HCT116 (cell line): ENCODE measurements around the gene MYO16.

Experiments
- CTCF ChIP-seq, 3 experiments: fragments of 200-600 bp in 1 of 3; sonication (generic) in 1 of 3; IDR thresholded peaks in 2 of 3; conservative IDR thresholded peaks in 1 of 3; 2 replicates each; pipeline ENCODE4 v1.5.1; 2012 to 2017; ENCODE audit warnings: low read depth in 2 of 3, low read length in 2 of 3, antibody characterized with exemption in 1 of 3, borderline replicate concordance in 1 of 3, control low read depth in 1 of 3, mild to moderate bottlenecking in 1 of 3, mixed read lengths in 1 of 3, mixed run types in 1 of 3, moderate library complexity in 1 of 3; ENCODE audit not compliant: insufficient read depth in 1 of 3
- MAX ChIP-seq: IDR thresholded peaks from 2 replicates; pipeline ENCODE4 v1.6.1; 2012
- POLR2A ChIP-seq: IDR thresholded peaks from 2 replicates; pipeline ENCODE4 v1.7.0; 2011; ENCODE audit warnings: borderline replicate concordance; ENCODE audit not compliant: insufficient read depth, insufficient read length; ENCODE audit errors: extremely low read depth
- POLR2AphosphoS5 ChIP-seq: IDR thresholded peaks from 2 replicates; pipeline ENCODE4 v1.6.1; 2011; ENCODE audit warnings: mild to moderate bottlenecking, low read depth, low read length, moderate library complexity
- RAD21 ChIP-seq: IDR thresholded peaks from 2 replicates; pipeline ENCODE4 v1.6.1; 2012; ENCODE audit warnings: low read depth, mild to moderate bottlenecking
- REST ChIP-seq: IDR thresholded peaks from 2 replicates; pipeline ENCODE4 v1.6.1; 2012; ENCODE audit warnings: low read depth
- YY1 ChIP-seq: IDR thresholded peaks from 2 replicates; pipeline ENCODE4 v1.6.1; 2011; ENCODE audit warnings: low read length, low read depth, moderate library complexity, mild to moderate bottlenecking; ENCODE audit not compliant: insufficient replicate concordance; ENCODE audit errors: extremely low read depth
- ZFX ChIP-seq: fragments of 450-650 bp; IDR thresholded peaks from 2 replicates; pipeline ENCODE4 v1.6.1; 2017
- ZNF274 ChIP-seq: fragments of 200-500 bp; sonication (Bioruptor generic); IDR thresholded peaks from 2 replicates; pipeline ENCODE4 v1.6.1; 2014; ENCODE audit warnings: mild to moderate bottlenecking, low read depth, low read length, inconsistent platforms

- TF ChIP-seq RAD21 = no peak
- TF ChIP-seq CTCF (IDR thresholded peaks at IDR 0.05 in 2 of 3, conservative IDR thresholded peaks at IDR 0.05 in 1 of 3; ENCODE audit: borderline replicate concordance in 1 of 3, insufficient read depth in 1 of 3, low read depth in 2 of 3, low read length in 2 of 3) = no peak
- no peak for TF ChIP-seq ZNF274
- TF ChIP-seq POLR2AphosphoS5 = no peak
- TF ChIP-seq MAX = no peak
- no peak for TF ChIP-seq POLR2A
- TF ChIP-seq YY1 = no peak
- TF ChIP-seq REST = no peak
- no peak for TF ChIP-seq ZFX
Measured at GRCh38 chr13:109088624-109088917, 459.2 kb downstream of the MYO16 start.
